Measurements from ENCODE around the gene RIPOR3.
A peak's percentile ranks its signal among the peaks of the same experiment; 100 is the strongest.
"Not testable (repeated sequence)": the region's sequence is repeated elsewhere in the genome, so short reads cannot be mapped to it uniquely, and the experiment has no call there.

Gene RIPOR3

GRCh38 chr20:50704514-50704913 lies 13.2 kb upstream of the RIPOR3 start:
- no peak for DNase-seq

- not testable (repeated sequence) for DNase-seq
These were observed 12.5 kb upstream of the RIPOR3 start for GRCh38 chr20:50703651-50704438.

GRCh38 chr20:50701041-50701963 lies 10.0 kb upstream of the RIPOR3 start:
- DNase-seq: peak; percentile 82

GRCh38 chr20:50699688-50700087 lies 8.3 kb upstream of the RIPOR3 start:
- no peak for DNase-seq

GRCh38 chr20:50698255-50698654 lies 6.9 kb upstream of the RIPOR3 start:
- DNase-seq: not testable (repeated sequence)

GRCh38 chr20:50695135-50695872 lies 4.0 kb upstream of the RIPOR3 start:
- DNase-seq: no peak

GRCh38 chr20:50694379-50695134 lies 3.2 kb upstream of the RIPOR3 start:
- no peak for DNase-seq

GRCh38 chr20:50693001-50693400 lies 1.7 kb upstream of the RIPOR3 start:
- DNase-seq: no peak

GRCh38 chr20:50692552-50692933 lies 1.2 kb upstream of the RIPOR3 start:
- no peak for DNase-seq

- DNase-seq: no peak
These were observed 520 bp upstream of the RIPOR3 start for GRCh38 chr20:50691573-50692551.

GRCh38 chr20:50689864-50690649 lies 1.3 kb downstream of the RIPOR3 start:
- DNase-seq: peak; percentile 77

- no peak for DNase-seq
These were observed 2.9 kb downstream of the RIPOR3 start for GRCh38 chr20:50688256-50688975.

GRCh38 chr20:50686821-50687220 lies 4.5 kb downstream of the RIPOR3 start:
- DNase-seq: no peak

GRCh38 chr20:50683570-50683969 lies 7.8 kb downstream of the RIPOR3 start:
- DNase-seq: no peak

- no peak for DNase-seq
These were observed 8.3 kb downstream of the RIPOR3 start for GRCh38 chr20:50682947-50683530.

GRCh38 chr20:50682065-50682464 lies 9.3 kb downstream of the RIPOR3 start:
- DNase-seq: no peak

- no peak for DNase-seq
These were observed 9.8 kb downstream of the RIPOR3 start for GRCh38 chr20:50681359-50682064.

All from NCI-H146 (cell line).